H1 (cell line): ENCODE data around the gene DUOXA1. TPM values are rescaled to one million over a fixed set of nuclear protein-coding genes. Genes with fewer than 3 reads are reported as not detected.

Experiments
- CTCF ChIA-PET: fragments of 300-600 bp; sonication (Branson Sonifier 250); formaldehyde crosslinking; loops from one replicate; lab custom pipeline; 2021; ENCODE audit not compliant: partially characterized antibody; lab: Charles Lee
- POLR2A ChIA-PET: fragments of 300-600 bp; sonication (Branson Sonifier 250); formaldehyde crosslinking; loops from one replicate; lab custom pipeline; 2021; ENCODE audit warnings: inconsistent platforms; ENCODE audit not compliant: partially characterized antibody; lab: Charles Lee
- DNase-seq, 2 experiments: peaks; one replicate each; pipeline versions ENCODE4 v3.0.0 to v3.0.0-alpha.2; 2010 to 2022; ENCODE audit warnings: low spot score in 2 of 2, low read depth in 1 of 2, mixed read lengths in 1 of 2
- FAIRE-seq: peaks from 2 replicates; lab custom pipeline; 2011; peaks lifted over from hg19 to GRCh38; lab: Jason Lieb, UNC
- H2AFZ ChIP-seq: 2 replicates; pipeline ENCODE4 v1.8.1; 2012; ENCODE audit warnings: low read length, inconsistent platforms
- H2AK5ac ChIP-seq: 2 replicates; pipeline ENCODE4 v1.6.1; 2013; ENCODE audit warnings: low read depth, low read length
- H2BK120ac ChIP-seq: replicated peaks from 2 replicates; pipeline ENCODE3; 2013; ENCODE audit warnings: low read depth, low read length, inconsistent platforms
- H2BK12ac ChIP-seq: 2 replicates; pipeline ENCODE4 v1.6.1; 2013; ENCODE audit warnings: low read depth, low read length
- H2BK15ac ChIP-seq: 2 replicates; pipeline ENCODE4 v1.6.1; 2013; ENCODE audit warnings: low read length
- H2BK20ac ChIP-seq: 2 replicates; pipeline ENCODE4 v1.6.1; 2013; ENCODE audit warnings: low read length
- H2BK5ac ChIP-seq: 2 replicates; pipeline ENCODE4 v1.6.1; 2013; ENCODE audit warnings: low read depth, low read length
- H3K14ac ChIP-seq: 2 replicates; pipeline ENCODE4 v1.6.1; 2013; ENCODE audit warnings: inconsistent platforms; ENCODE audit not compliant: insufficient read length
- H3K18ac ChIP-seq: 2 replicates; pipeline ENCODE4 v1.6.1; 2013; ENCODE audit warnings: low read length; ENCODE audit errors: extremely low read depth
- H3K23ac ChIP-seq: 2 replicates; pipeline ENCODE4 v1.6.1; 2013; ENCODE audit warnings: inconsistent platforms; ENCODE audit not compliant: insufficient read length
- H3K23me2 ChIP-seq: 2 replicates; pipeline ENCODE4 v1.6.1; 2013; ENCODE audit warnings: low read depth, low read length
- H3K27ac ChIP-seq: 2 replicates; pipeline ENCODE4 v1.6.1; 2011; ENCODE audit warnings: low read depth, low read length, inconsistent platforms
- H3K27me3 ChIP-seq, 4 experiments: replicated peaks in 1 of 4; 1 replicate in 1 of 4; 2 replicates in 3 of 4; pipeline versions ENCODE4 v1.6.1 to v1.8.1; 2011 to 2013; ENCODE audit warnings: low read length in 3 of 4, mild to moderate bottlenecking in 3 of 4, inconsistent platforms in 2 of 4, mixed read lengths in 2 of 4, moderate library complexity in 1 of 4; ENCODE audit not compliant: control insufficient read depth in 3 of 4, insufficient read depth in 3 of 4; ENCODE audit errors: extremely low read depth in 1 of 4
- H3K36me3 ChIP-seq, 4 experiments: 2 replicates each; pipeline versions ENCODE4 v1.6.1 to v1.8.1; 2011 to 2013; ENCODE audit warnings: mild to moderate bottlenecking in 4 of 4, low read length in 3 of 4, moderate library complexity in 2 of 4, control low read depth in 1 of 4, inconsistent platforms in 1 of 4; ENCODE audit not compliant: insufficient read depth in 4 of 4, control insufficient read depth in 2 of 4
- H3K4ac ChIP-seq: replicated peaks from 2 replicates; pipeline ENCODE3; 2013; ENCODE audit warnings: low read length, low read depth, mixed read lengths, inconsistent platforms; ENCODE audit not compliant: insufficient read length
- H3K4me1 ChIP-seq, 4 experiments: replicated peaks in 1 of 4; 1 replicate in 1 of 4; 2 replicates in 3 of 4; pipeline versions ENCODE4 v1.6.1 to v1.8.1; 2011 to 2013; ENCODE audit warnings: low read length in 3 of 4, inconsistent platforms in 2 of 4, mixed read lengths in 1 of 4; ENCODE audit not compliant: insufficient read depth in 4 of 4, control insufficient read depth in 3 of 4
- H3K4me2 ChIP-seq, 2 experiments: 2 replicates each; pipeline versions ENCODE4 v1.6.1 to v1.8.1; 2011 to 2013; ENCODE audit warnings: low read depth in 2 of 2, low read length in 2 of 2, control low read depth in 1 of 2, inconsistent platforms in 1 of 2, mild to moderate bottlenecking in 1 of 2; ENCODE audit not compliant: insufficient read depth in 1 of 2
- H3K4me3 ChIP-seq, 4 experiments: fragments of 200-600, 300-600 bp in 1 of 4; sonication (generic), shearing (Covaris generic), sonication (Bioruptor Twin) in 1 of 4; 2 replicates each; pipeline versions ENCODE4 v1.5.1 to v1.8.1; 2011 to 2016; ENCODE audit warnings: low read length in 4 of 4, low read depth in 3 of 4, control low read depth in 2 of 4, inconsistent platforms in 2 of 4, mild to moderate bottlenecking in 2 of 4, mixed read lengths in 1 of 4, moderate library complexity in 1 of 4; ENCODE audit not compliant: insufficient read depth in 2 of 4; ENCODE audit errors: extremely low read depth in 1 of 4
- H3K56ac ChIP-seq: replicated peaks from 2 replicates; pipeline ENCODE3; 2013; ENCODE audit warnings: low read depth, mild to moderate bottlenecking, mixed read lengths, low read length, inconsistent platforms; ENCODE audit not compliant: insufficient read length
- H3K79me1 ChIP-seq: 2 replicates; pipeline ENCODE4 v1.6.1; 2013; ENCODE audit warnings: low read depth, low read length, control low read depth
- H3K79me2 ChIP-seq, 2 experiments: 2 replicates each; pipeline versions ENCODE4 v1.6.1 to v1.8.1; 2012 to 2013; ENCODE audit warnings: low read length in 2 of 2, mild to moderate bottlenecking in 2 of 2, inconsistent platforms in 1 of 2; ENCODE audit not compliant: insufficient read depth in 2 of 2, control insufficient read depth in 1 of 2
- H3K9ac ChIP-seq, 4 experiments: replicated peaks in 1 of 4; 1 replicate in 1 of 4; 2 replicates in 3 of 4; pipeline versions ENCODE4 v1.6.1 to v1.8.1; 2011 to 2013; ENCODE audit warnings: low read depth in 3 of 4, low read length in 3 of 4, control low read depth in 2 of 4, mild to moderate bottlenecking in 2 of 4, moderate library complexity in 2 of 4, inconsistent platforms in 1 of 4; ENCODE audit errors: extremely low read depth in 1 of 4
- H3K9me3 ChIP-seq, 2 experiments: 2 replicates each; pipeline versions ENCODE4 v1.6.1 to v1.8.1; 2012 to 2013; ENCODE audit warnings: mild to moderate bottlenecking in 2 of 2, moderate library complexity in 2 of 2, control low read depth in 1 of 2, inconsistent platforms in 1 of 2, low read depth in 1 of 2, low read length in 1 of 2, mixed read lengths in 1 of 2; ENCODE audit not compliant: insufficient read depth in 2 of 2
- H4K20me1 ChIP-seq, 2 experiments: replicated peaks in 1 of 2; 2 replicates each; pipeline versions ENCODE3 to v1.8.1; 2011 to 2013; ENCODE audit warnings: inconsistent platforms in 2 of 2, low read length in 2 of 2, mild to moderate bottlenecking in 1 of 2; ENCODE audit not compliant: insufficient read depth in 2 of 2, control insufficient read depth in 1 of 2
- H4K5ac ChIP-seq: 2 replicates; pipeline ENCODE4 v1.6.1; 2013; ENCODE audit warnings: low read length, low read depth, mixed read lengths, inconsistent platforms; ENCODE audit not compliant: insufficient read length
- H4K8ac ChIP-seq: 2 replicates; pipeline ENCODE4 v1.8.0; 2013; ENCODE audit warnings: mild to moderate bottlenecking, moderate library complexity, low read length, inconsistent platforms; ENCODE audit not compliant: insufficient read depth; ENCODE audit errors: extremely low read depth
- H4K91ac ChIP-seq: replicated peaks from 2 replicates; pipeline ENCODE3; 2013; ENCODE audit warnings: low read length, mixed read lengths, inconsistent platforms; ENCODE audit not compliant: insufficient read length
- CEBPB ChIP-seq: IDR thresholded peaks from 2 replicates; pipeline ENCODE4 v1.6.1; 2012; ENCODE audit warnings: low read depth, low read length
- HDAC2 ChIP-seq, 2 experiments: fragments of 300-600 bp in 1 of 2; sonication (generic) in 1 of 2; IDR thresholded peaks; 2 replicates each; pipeline ENCODE4 v1.6.1; 2011 to 2012; ENCODE audit warnings: low read depth in 2 of 2, low read length in 2 of 2, mild to moderate bottlenecking in 2 of 2, moderate library complexity in 2 of 2, borderline replicate concordance in 1 of 2, inconsistent platforms in 1 of 2
- MAFK ChIP-seq: IDR thresholded peaks from 2 replicates; pipeline ENCODE4 v1.6.1; 2012; ENCODE audit warnings: low read depth, mild to moderate bottlenecking, improper control_type of control experiment, low read length
- NANOG ChIP-seq: IDR thresholded peaks from 2 replicates; pipeline ENCODE4 v1.6.1; 2011; ENCODE audit warnings: low read length, low read depth, mild to moderate bottlenecking, inconsistent platforms; ENCODE audit not compliant: insufficient read depth, poor library complexity, severe bottlenecking
- SAP30 ChIP-seq: fragments of 300-600 bp; sonication (generic); IDR thresholded peaks from 2 replicates; pipeline ENCODE4 v1.7.1; 2012; ENCODE audit warnings: low read length, moderate library complexity, mild to moderate bottlenecking, inconsistent platforms; ENCODE audit not compliant: insufficient read depth, insufficient replicate concordance
- SIN3A ChIP-seq, 2 experiments: IDR thresholded peaks in 1 of 2; conservative IDR thresholded peaks in 1 of 2; 2 replicates each; pipeline ENCODE4 v1.6.1; 2011 to 2012; ENCODE audit warnings: low read length in 2 of 2, improper control_type of control experiment in 1 of 2, low read depth in 1 of 2, mild to moderate bottlenecking in 1 of 2
- TAF1 ChIP-seq: IDR thresholded peaks from 2 replicates; pipeline ENCODE4 v1.6.1; 2011; ENCODE audit warnings: mild to moderate bottlenecking, low read depth, low read length
- TEAD4 ChIP-seq: IDR thresholded peaks from 2 replicates; pipeline ENCODE4 v1.6.1; 2012; ENCODE audit warnings: low read depth, low read length, inconsistent platforms, mixed read lengths
- WGBS, 2 experiments: shearing (Covaris generic) in 1 of 2; methylation state at CpG; one replicate each; pipeline versions ENCODE4 v1.1.6 to v1.1.7; 2013 to 2015; ENCODE audit warnings: low lambda C conversion rate in 2 of 2, mixed read lengths in 2 of 2, inconsistent platforms in 1 of 2, low coverage in 1 of 2, missing lambda C conversion rate in 1 of 2; ENCODE audit not compliant: insufficient replicate concordance in 2 of 2, insufficient coverage in 1 of 2, insufficient read length in 1 of 2; ENCODE audit errors: extremely low coverage in 1 of 2, missing lambda C conversion rate in 1 of 2; 5-methylcytosine and 5-hydroxymethylcytosine counted together
- polyA plus RNA-seq, 7 experiments: library from polyadenylated mRNA; depleted of rRNA in 3 of 7; stranded (reverse) in 5 of 7; unstranded in 2 of 7; fragments of >200 nt in 5 of 7; fragments of 200-250 nt in 2 of 7; gene quantifications; 1 replicate in 5 of 7; 2 replicates in 1 of 7; 4 replicates in 1 of 7; pipeline versions ENCODE4 v1.2.1 to v1.2.3, GENCODE V29; 2011 to 2013; ENCODE audit warnings: missing spikeins in 2 of 7, mixed read lengths in 2 of 7
- total RNA-seq: library from RNA; stranded (reverse); fragmentation: NEBNext Ultra II Directional; extraction: Animal tissue kit (Norgen Biotek cat#: 25700); gene quantifications from 2 replicates; pipeline ENCODE4 v1.2.1, GENCODE V29; 2021
- TF ChIP-seq, protein P1 (sequence below): IDR thresholded peaks from 2 replicates; pipeline ENCODE4 v1.6.1; 2012; ENCODE audit warnings: low read length, inconsistent platforms

DUOXA1 gene
- total and polyA plus RNA-seq, 2 of the 8 experiments (the other 6 are each of a cell fraction or from before 2014, with no cell fraction given) = 0.18 TPM; not detected in 1

GRCh38 chr15:45121706-45122417 lies 7.8 kb downstream of the DUOXA1 start:
- DNase-seq (no peak), FAIRE-seq (no peak)
- H3K4me1 ChIP-seq = peaks cover 0 to 4% (median 1%) of the 10 kb centered on the region in 4 experiments; a peak in 3 of 7 replicates
- CTCF ChIA-PET = interaction anchor here (0.6 to 6.0 kb wide), 10 partner anchors 8 to 131 kb away, joined by 3 to 57 read pairs (median 4); partner anchors contain the start of genes DUOX1 and DUOXA1
- no peak overlapping the region for H3K4ac ChIP-seq
- peaks cover 0 to 3% of the 10 kb centered on the region in 2 experiments for H4K20me1 ChIP-seq
- 80% methylated on average over 9 of the region's 9 CpGs; no CpG with 5 or more reads in 1 of the 2 experiments for WGBS, 2 experiments
- no peak overlapping the region for H2BK120ac ChIP-seq
- TF ChIP-seq MAFK (no peak), HDAC2 (IDR thresholded peaks at IDR 0.05; ENCODE audit: borderline replicate concordance in 1 of 2, low read depth in 2 of 2, low read length in 2 of 2) (no peak), TAF1 (no peak), NANOG (no peak), SIN3A (conservative IDR thresholded peaks at IDR 0.05 in 1 of 2, IDR thresholded peaks at IDR 0.05 in 1 of 2; ENCODE audit: low read depth in 1 of 2, low read length in 2 of 2) (no peak), SAP30 (no peak), CEBPB (no peak), TEAD4 (no peak)
- TF ChIP-seq, protein P1, sequence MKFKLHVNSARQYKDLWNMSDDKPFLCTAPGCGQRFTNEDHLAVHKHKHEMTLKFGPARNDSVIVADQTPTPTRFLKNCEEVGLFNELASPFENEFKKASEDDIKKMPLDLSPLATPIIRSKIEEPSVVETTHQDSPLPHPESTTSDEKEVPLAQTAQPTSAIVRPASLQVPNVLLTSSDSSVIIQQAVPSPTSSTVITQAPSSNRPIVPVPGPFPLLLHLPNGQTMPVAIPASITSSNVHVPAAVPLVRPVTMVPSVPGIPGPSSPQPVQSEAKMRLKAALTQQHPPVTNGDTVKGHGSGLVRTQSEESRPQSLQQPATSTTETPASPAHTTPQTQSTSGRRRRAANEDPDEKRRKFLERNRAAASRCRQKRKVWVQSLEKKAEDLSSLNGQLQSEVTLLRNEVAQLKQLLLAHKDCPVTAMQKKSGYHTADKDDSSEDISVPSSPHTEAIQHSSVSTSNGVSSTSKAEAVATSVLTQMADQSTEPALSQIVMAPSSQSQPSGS = no peak
- H3K27me3 ChIP-seq = peaks cover 15 to 45% (median 29%) of the 10 kb centered on the region in 4 experiments
- H3K79me1 ChIP-seq = no peaks in the 10 kb centered on the region
- no peak overlapping the region; the same call in 1 of the 2 replicates for H3K18ac ChIP-seq
- POLR2A ChIA-PET = interaction anchor here (0.6 to 1.2 kb wide), 2 partner anchors 14 to 20 kb away, joined by 3 read pairs; no protein-coding TSS in a partner anchor
- H3K56ac ChIP-seq = no peak overlapping the region
- H4K5ac ChIP-seq = no peak overlapping the region
- H2AFZ ChIP-seq = no peak overlapping the region
- H3K36me3 ChIP-seq = peaks cover 0 to 3% (median 0%) of the 10 kb centered on the region in 4 experiments; a peak in 1 of 8 replicates
- no peak overlapping the region; the same call in 1 of the 2 replicates for H2BK20ac ChIP-seq
- H3K4me2 ChIP-seq = no peak overlapping the region
- H4K8ac ChIP-seq = no peak overlapping the region
- no peaks in the 10 kb centered on the region for H3K79me2 ChIP-seq
- H2BK15ac ChIP-seq = no peak overlapping the region
- no peak overlapping the region for H3K9ac ChIP-seq
- no peak overlapping the region for H3K14ac ChIP-seq
- no peak overlapping the region for H2AK5ac ChIP-seq
- H3K23ac ChIP-seq = no peak overlapping the region
- no peak overlapping the region for H2BK5ac ChIP-seq
- H2BK12ac ChIP-seq = no peak overlapping the region
- no peak overlapping the region for H3K27ac ChIP-seq
- H3K4me3 ChIP-seq = no peak overlapping the region
- no peaks in the 10 kb centered on the region for H3K23me2 ChIP-seq
- H3K9me3 ChIP-seq = no peaks in the 10 kb centered on the region; a peak in 1 of 4 replicates
- no peak overlapping the region for H4K91ac ChIP-seq
